Upper lobe of left lung (tissue), 4 donors: ENCODE data around the gene SMYD2.

Experiments used
- POLR2A ChIP-seq, 4 donors: fragments of 450-650 bp; IDR thresholded peaks; one replicate each; pipeline ENCODE4 v1.5.1; 2016 to 2017; ENCODE audit warnings: antibody characterized with exemption in 4 of 4, mild to moderate bottlenecking in 2 of 4
- POLR2AphosphoS5 ChIP-seq, 2 donors: sonication (generic); formaldehyde crosslinking; IDR thresholded peaks; one replicate each; pipeline ENCODE4 v1.5.1; 2017; ENCODE audit warnings: antibody characterized with exemption in 2 of 2
- TF ChIP-seq, protein P1 (sequence below), 6 experiments: fragments of 450-650 bp in 4 of 6; fragments of 200-600 bp in 2 of 6; sonication (generic) in 2 of 6; IDR thresholded peaks; one replicate each; pipeline ENCODE4 v1.5.1; 2016 to 2019; ENCODE audit warnings: antibody characterized with exemption in 6 of 6

DNA sequence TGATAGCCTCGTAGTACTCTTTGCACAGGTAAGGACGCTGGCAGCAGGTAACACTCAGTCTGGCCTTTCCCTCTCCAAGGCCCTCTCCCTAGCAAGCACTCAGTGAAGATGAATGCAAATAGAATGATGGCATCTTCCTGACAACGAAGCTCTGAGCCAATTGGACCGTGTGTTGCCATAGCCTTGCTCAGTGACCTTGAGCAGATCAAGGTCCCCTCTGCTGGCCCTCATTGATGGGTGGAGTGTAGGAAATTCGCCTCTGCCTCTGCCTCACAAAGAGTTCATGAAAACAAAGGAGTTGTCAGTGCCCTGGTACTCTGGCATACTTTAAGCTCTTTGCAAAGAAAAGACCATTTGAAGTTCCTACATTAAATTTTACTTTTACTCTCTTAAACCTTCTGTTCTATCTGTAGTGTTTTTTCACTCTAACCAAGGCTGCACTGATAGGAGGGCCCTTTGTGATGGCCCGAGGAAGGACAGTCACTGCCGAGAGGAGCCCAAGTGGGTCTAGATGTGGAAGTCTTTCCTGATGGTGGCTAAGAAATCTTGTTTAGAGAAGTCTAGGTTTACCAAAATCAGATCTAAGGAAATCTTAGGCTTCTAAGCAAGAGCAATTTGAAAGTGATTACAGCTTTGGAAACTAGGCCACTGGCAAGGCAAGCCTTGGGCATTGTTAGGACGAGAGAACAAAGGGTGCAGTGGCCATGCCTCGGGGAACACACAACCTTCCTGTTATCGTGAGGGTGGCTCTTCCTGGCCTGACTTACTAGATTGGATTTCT is 38.2 kb downstream of the SMYD2 start:
- TF ChIP-seq, protein P1, sequence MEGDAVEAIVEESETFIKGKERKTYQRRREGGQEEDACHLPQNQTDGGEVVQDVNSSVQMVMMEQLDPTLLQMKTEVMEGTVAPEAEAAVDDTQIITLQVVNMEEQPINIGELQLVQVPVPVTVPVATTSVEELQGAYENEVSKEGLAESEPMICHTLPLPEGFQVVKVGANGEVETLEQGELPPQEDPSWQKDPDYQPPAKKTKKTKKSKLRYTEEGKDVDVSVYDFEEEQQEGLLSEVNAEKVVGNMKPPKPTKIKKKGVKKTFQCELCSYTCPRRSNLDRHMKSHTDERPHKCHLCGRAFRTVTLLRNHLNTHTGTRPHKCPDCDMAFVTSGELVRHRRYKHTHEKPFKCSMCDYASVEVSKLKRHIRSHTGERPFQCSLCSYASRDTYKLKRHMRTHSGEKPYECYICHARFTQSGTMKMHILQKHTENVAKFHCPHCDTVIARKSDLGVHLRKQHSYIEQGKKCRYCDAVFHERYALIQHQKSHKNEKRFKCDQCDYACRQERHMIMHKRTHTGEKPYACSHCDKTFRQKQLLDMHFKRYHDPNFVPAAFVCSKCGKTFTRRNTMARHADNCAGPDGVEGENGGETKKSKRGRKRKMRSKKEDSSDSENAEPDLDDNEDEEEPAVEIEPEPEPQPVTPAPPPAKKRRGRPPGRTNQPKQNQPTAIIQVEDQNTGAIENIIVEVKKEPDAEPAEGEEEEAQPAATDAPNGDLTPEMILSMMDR (IDR thresholded peaks at IDR 0.05): no peak
- TF ChIP-seq POLR2AphosphoS5 (IDR thresholded peaks at IDR 0.05) (no peak), POLR2A (IDR thresholded peaks at IDR 0.05) (no peak)
